Suppressor macrophage treated with lipopolysaccharide for 1 hour (primary cell): ENCODE results near the gene AASDH.
A peak's percentile ranks its signal among the peaks of the same experiment; 100 is the strongest.
"Not testable (repeated sequence)": the region's sequence is repeated elsewhere in the genome, so short reads cannot be mapped to it uniquely, and the experiment has no call there.

ENCODE experiments used
- DNase-seq, 3 donors: peaks; one replicate each; pipeline ENCODE4 v3.0.0-alpha.2; 2020 to 2022

Gene AASDH

DNA sequence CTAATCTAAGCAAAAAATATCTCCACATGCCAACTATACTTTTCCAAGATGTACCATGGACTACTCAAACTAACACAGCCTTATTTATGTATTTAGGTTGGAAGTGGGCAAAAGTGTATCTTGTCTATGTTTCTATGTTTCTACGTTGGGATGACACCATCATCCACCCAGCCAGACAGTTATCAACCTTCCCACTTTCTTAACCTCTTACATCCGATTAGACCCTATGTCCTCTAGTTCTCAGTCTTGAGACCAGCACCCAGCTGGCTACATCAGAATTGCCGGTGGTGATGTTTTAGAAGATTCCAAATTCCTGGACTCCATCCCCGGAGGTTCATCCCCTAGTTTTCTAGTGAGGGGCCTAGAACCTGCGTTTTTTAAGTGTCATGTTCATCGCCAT lies 1.0 kb upstream of the AASDH start:
- no peak for DNase-seq

DNA sequence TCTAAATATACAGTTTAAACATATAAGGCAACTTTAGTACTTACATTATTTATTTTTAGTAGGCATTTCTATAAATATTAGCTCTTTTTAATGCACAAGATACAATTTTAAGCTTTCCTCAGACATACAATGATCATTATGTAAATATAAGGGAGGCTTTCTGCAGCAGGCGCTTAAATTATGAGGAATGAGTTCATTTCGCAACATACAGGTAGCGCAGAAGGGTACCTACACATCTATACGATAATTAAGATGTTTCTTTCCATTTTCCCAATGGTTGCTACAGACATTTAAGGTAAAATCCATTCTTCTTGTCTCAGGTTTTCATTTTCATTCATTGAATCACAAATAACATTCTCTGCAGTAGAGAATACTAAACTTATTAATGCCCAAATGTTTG lies 1.2 kb downstream of the AASDH start:
- DNase-seq, result no peak

DNA sequence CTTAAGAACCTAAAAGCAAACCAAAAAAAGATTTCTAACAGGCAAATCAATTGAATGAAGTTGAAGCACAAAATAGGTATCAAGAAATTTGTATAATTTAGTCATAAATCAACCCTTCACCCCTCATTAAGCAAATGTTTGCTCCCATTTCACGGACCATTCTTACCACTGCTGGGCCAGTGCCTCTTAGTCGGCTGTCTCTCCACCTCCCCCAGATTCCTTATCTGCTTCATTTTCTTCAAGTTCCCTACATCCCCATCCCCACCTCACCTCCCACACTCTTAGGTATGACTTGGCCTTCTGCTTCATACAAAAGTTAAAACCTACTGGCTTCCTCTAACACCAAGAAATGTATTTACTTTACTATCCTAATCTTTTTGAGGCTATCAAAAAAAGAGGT lies 11.8 kb downstream of the AASDH start:
- DNase-seq, result no peak

DNA sequence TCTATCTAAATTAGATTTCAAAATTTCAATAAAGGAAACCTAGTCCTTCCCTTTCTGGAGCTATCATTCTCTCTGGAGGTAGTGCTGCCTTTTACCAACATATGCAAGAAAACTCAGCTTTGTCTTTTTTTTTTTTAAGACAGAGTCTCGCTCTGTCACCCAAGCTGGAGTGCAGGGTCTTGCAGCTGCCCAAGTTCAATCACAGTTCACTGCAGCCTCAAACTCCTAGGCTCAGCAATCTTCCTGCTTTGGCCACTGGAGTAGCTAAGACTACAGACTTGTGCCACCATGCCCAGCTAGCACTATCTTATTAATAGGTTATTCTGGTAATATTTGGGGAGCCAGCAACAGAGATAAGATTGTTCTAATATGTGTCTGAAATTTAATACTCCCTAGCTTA lies 12.3 kb downstream of the AASDH start:
- no peak for DNase-seq

DNA sequence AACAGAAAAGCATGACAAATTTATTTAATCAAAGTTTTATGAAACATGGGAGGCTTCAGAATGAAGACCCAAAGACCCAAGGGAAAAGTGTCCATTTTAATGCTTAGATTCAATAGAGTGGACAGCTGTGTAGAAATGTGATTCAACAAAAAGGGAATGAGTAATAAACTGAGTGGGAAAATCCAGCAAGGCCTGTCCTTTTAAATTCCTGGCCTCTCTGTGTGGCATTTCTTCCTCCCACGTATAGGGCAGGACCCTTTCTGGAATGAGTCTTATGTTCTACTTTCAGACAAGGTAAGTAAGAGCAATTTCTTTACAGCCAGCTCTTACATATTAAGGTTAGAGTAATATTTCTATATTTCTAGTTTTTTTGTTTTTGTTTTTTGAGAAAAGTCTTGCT lies 14.5 kb downstream of the AASDH start:
- no peak for DNase-seq

DNA sequence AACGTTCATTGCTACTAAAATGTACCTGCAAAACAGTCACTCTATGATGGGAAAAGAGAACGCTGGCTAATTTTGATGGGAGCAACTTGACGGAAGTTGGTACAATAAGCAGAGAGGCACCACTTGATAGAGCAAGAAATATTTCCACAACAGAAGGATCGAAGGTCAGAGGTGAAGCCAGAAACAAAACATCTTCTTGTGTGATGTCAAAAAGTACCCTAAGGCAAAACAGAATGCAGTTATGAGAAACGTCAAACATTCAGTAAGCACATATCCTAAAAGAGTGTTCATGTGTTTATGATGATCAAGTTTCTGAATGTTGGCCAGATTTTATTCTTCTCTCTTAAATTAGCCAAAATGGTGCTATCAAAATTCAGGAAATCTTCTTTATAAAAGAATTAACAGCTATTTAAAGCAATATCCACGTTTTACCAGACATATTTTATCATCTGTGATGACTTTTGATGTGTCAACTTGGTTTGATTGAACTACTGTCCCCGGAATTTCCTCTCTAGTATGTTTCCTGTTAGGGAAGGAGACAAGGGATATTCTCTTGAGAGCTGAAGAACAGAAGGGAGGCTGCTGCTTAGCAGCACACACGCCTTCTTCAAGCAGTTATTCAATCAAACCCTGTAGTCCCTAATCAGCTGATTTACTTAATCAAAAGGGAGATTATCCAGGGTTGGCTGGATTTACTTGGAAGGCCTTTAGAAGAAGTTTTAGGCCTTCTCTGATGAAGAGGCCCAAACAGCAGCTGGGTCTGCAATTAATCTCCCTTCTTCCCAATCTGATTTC lies 15.7 kb downstream of the AASDH start:
- no peak for DNase-seq

DNA sequence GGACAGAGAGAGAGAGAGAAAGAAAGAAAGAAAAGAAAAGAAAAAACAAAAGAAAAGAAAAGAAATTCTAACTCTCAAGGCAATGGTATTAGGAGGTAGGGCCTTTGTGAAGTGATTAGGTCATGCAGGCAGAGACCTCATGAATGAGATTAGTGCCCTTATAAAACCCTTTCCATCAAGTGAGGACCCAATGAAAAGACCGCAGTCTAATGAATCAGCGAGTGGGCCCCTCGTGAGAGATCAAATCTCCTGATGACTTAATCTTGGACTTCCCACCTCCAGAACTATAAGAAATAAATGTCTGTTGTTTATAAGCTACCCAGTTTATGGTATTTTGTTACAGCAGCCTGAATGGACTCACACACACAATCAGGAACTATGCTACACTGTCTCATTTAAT lies 16.9 kb downstream of the AASDH start:
- no peak for DNase-seq

DNA sequence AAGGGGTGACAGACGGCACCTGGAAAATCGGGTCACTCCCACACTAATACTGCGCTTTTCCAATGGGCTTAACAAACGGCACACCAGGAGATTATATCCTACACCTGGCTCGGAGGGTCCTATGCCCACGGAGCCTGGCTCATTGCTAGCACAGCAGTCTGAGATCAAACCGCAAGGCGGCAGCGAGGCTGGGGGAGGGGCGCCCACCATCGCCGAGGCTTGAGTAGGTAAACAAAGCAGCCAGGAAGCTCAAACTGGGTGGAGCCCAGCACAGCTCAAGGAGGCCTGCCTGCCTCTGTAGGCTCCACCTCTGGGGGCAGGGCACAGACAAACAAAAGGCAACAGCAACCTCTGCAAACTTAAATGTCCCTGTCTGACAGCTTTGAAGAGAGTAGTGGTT lies 24.3 kb downstream of the AASDH start:
- DNase-seq, result not testable (repeated sequence)

DNA sequence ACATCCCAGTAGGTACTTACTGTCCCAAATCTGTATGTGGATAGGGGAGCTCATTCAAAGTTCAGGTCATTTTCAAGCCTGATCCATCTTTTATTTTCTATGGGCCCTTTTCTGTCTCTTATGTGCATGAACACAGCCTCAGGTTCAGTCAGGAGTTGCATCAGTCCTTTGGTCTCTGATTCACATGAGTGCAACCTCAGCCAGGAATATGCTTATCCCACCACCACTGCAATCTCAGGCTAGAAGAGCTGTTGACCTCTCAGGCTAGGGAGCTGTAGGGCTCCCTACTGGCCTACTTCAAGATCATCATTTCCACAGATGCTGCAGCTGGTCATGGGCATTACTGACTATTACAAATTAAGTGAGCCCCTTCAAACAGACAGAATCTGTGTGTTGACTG lies 27.2 kb downstream of the AASDH start:
- no peak for DNase-seq

DNA sequence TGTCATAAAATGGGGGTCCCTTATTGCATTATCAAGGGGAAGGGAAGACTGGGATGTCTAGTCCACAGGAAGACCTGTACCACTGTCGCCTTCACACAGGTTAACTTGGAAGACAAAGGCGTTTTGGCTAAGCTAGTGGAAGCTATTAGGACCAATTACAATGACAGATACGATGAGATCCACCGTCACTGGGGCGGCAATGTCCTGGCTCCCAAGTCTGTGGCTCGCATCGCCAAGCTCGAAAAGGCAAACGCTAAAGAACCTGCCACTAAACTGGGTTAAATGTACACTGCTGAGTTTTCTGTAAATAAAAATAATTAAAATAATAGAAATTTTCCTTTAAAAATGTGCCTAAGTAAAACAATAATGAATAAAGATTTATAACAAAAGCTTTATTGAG lies 30.6 kb downstream of the AASDH start:
- DNase-seq, result no peak

DNA sequence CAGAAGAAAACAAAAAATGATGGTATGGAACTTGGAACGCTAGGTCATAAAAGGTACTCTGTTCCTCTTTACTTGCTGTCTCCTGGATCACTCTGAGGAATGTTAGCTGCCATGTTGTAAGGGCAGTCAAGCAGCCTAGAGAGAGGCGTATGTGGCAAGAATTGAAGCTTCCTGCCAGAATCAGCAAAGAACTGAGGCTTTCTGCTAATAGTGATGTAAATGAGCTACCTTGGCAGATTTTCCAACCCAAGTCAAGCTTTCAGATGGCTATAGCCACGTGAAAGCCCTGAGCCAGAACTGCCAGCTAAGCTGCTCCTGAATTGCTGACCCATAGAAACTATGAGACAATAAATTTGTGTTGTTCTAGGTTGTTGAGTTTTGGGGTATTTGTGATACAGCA lies 38.7 kb downstream of the AASDH start:
- DNase-seq, result no peak

DNA sequence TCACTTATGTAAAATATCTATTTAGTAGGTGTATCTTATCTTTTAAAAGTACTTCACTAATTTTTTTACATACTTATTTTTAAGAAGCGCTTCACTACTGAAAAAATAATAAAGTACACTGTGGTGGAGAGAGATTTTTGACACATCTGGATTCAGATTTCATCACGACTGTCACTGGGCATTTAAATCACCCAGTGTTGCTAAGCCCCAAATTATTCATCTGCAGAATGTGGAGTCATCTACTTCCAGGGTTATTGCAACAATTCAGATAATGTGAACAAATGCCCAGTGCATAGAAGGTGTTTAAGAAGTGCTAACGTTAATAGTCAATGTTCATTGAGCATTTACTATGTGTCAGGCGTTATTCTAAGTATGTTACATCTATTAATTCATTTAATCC lies 41.8 kb downstream of the AASDH start:
- DNase-seq, result no peak

DNA sequence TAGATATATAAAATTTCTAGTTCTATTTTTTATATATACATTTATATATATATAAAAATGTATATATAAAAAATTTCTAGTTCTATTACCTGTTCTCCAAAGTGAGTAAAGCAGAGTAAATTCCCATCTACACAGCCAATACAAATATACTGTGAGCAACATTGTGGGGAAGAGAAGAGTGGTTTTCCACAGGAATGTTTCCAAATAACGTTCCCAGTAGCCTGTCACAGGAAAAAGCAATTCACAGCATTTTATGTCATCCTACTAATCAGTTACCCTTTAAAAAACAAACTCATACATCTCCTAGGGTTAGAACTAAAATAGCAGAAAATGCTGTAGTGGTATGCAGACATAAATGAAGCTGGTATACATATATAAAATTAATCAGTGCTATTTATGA lies 44.5 kb downstream of the AASDH start:
- DNase-seq, result no peak

DNA sequence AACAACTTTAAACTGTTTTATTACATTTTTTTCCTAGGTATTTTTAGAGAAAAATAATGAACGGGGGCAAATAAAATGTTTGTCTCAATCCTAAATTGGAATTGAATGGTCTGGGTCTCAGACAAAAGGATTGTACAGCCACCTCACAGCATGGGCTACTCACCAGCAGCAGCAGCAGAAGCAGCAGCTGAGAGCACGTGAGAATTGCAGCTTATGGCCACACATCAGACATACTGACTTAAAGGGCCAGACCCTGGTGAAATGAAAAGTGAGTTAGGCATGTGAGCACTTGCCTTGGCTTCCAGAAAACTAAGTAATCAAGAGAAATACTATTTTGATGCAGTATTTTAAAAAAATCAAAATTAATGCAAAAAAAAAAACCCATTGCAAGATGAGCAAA lies 56.6 kb downstream of the AASDH start:
- no peak for DNase-seq

DNA sequence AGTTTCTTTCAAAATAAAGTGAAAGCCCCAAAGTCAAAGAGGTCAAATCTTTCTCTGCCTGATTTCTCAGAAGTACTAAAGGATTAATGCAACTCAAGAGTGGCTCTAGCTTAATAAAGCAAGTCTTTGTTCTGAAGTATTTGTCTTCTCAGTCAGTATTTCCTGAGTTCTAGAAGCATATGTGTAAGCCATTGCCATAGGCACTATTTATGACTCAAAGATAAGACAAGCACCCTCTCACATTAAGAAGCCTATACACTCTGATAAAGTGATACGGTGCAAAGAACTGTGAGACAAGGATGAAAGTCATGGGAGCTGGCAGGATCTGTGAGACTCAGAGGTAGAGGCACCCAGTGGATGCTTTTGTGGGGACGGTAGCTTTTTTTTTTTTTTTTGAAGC lies 60.9 kb downstream of the AASDH start:
- no peak for DNase-seq

DNA sequence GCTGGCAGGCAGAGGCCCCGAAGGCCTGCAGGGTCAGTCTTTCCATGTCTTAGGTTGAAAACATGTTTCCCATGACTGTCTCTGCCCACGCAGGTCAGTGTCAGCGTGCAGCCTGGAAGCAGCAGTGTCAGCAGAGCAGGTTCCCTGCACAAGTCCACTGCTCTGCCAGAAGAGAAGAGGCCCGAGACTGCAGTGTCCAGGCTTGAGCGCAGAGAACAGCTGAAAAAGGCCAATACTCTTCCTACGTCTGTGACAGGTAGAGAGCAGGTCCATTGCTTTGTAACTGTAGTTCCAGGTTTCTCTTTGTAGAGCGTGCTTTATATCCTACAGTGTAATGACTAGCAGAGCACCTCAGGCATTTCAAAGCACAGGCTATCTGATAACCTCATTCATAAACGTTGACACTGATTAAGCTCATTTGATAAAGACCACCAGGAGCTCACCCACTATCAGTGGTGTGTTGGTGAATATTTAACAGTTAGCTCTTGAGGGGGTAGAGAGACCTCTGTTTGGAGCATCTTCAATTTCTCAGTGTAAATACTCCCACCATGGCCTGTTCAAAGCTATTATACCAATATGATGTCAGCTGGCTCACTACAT lies 63.2 kb downstream of the AASDH start:
- no peak for DNase-seq

DNA sequence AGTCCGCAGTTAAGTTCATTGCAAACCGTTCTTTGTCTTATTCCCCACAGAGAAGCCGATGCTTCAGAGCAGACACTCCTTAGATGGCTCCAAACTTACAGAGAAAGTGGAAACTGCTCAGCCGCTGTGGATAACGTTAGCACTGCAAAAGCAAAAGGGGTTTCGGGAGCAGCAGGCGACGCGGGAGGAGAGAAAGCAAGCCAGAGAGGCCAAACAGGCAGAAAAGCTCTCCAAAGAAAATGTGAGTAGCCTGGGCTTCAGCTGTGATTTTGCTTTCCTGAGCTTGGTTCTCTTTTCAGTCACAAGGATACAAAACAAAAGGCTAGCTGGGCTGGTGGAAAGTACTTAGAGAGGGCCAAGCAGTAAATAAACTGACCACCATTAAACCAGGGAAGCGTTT lies 64.0 kb downstream of the AASDH start:
- DNase-seq, result no peak

DNA sequence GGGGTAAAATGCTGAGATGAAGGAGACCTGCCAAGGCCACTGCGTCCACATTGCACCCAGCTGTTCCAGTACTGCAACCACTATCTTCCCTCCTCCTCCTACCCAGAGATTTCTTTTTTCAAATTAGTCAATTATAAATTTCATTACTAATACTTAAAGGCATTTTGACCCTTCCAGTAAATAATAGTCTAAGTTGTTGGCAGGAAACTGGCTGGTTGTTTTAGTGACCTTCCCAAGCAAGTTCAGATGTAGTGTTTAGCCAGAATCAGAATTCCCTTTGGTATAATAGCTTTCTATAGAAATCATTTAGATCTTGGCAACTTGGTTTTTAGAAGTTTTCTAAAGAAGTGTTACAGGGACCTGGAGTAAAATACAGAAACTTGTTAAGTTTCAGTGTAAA lies 66.0 kb downstream of the AASDH start:
- no peak for DNase-seq

DNA sequence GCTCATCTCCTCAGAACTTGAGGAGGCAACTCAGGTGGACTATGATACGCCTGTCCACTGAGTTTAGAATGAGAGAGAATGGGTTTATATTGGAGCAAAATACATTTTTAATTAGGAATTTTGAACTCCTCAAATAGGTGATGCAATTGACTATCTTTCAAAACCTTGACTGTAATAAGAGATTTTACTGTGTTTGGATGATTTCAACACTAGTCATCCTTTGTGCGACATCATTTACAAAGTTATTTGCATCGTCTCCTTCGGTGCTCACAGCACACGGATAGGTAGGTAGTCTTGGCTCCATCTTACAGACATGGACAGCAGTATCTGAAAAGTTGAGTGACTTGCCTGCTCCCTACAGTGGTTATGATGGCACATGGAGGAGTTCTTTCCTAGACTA lies 67.0 kb downstream of the AASDH start:
- DNase-seq, result no peak

DNA sequence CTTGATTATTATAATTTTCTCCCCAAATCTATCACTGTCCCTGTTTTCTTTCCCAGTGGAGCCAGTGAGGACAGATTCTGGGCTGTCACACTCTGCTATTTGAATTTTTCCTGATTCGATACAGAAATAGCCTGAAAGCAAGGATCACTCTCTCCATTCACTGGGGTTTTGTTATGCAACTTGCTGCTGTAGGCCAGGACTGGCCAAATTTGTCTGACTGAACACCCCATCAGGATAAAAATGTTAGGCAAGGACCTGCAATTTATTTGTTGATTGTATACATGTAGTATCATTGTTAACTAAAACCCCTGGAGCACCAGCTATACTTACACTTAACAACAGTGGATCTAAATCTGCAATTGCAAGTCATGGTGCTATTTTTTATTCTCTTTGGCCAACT lies 68.7 kb downstream of the AASDH start:
- no peak for DNase-seq

DNA sequence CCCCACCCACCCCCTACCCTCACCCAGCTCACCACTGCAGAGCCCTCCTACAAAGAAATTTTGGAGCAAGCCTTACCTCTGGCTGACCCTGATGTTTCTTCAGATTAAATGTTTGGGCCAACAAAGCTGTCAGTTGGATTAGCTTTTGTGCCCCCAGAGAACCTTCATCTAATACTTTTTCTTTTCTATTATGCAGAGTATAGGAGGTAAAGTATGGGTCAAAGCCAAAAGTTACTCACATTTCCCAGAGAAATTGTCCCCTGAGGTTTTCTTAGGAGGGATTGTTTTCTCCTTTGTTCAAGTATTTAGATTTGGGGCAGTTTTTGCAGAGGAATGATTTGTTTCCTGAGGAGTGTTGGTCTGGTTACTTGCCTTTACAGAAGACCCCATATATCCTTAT lies 69.5 kb downstream of the AASDH start:
- DNase-seq, result peak in 1 of 3 donors; percentile 9

DNA sequence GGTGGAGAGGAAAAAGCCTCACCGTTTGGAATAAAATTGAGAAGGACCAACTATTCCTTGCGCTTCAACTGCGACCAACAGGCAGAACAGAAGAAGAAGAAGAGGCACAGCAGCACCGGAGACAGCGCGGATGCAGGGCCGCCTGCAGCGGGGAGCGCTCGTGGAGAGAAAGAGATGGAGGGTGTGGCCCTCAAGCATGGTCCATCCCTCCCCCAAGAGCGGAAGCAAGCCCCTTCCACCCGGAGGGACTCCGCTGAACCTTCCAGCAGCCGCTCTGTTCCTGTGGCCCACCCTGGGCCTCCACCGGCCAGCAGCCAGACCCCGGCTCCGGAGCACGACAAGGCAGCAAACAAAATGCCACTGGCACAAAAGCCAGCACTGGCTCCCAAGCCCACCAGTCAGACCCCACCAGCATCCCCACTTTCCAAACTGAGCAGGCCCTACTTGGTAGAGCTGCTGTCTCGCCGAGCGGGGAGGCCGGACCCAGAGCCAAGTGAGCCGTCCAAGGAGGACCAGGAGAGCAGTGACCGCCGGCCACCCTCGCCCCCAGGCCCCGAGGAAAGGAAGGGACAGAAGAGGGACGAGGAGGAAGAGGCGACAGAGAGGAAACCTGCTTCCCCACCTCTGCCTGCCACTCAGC lies 71.2 kb downstream of the AASDH start:
- DNase-seq, result no peak

DNA sequence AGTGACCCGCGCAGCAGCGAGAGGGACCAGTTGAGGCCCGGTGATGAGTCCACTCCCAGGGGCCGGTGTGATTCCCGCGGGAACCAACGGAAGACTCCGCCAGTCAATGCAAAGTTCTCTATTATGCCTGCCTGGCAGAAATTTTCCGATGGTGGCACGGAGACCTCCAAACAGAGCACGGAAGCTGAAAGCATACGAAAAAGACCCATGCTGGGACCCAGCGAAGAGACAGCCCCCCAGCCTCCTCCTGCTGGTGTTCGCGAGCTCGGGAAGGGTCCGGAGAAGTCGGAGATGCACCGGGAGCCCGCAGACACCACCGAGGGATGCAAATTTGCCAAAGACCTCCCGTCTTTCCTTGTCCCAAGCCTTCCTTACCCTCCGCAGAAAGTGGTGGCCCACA lies 71.7 kb downstream of the AASDH start:
- no peak for DNase-seq

DNA sequence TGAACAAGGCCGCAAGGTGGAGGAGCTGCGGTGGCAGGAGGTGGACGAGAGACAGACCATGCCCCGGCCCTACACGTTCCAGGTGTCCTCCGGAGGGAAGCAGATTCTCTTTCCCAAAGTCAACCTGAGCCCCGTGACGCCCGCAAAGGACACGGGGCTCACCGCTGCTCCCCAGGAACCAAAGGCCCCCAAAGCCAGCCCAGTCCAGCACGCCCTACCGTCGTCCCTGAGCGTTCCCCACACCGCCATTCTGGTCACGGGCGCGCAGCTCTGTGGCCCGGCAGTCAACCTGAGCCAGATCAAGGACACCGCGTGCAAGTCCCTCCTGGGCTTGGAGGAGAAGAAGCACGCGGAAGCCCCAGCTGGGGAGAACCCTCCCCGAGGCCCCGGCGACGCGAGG lies 72.2 kb downstream of the AASDH start:
- no peak for DNase-seq
